ENCODE data around the gene ITGA11. TPM values are rescaled to one million over a fixed set of nuclear protein-coding genes. Genes with fewer than 3 reads are reported as not detected.

ITGA11 gene
- total RNA-seq, 1 donor from 2014 or later: 0.28 TPM

DNA sequence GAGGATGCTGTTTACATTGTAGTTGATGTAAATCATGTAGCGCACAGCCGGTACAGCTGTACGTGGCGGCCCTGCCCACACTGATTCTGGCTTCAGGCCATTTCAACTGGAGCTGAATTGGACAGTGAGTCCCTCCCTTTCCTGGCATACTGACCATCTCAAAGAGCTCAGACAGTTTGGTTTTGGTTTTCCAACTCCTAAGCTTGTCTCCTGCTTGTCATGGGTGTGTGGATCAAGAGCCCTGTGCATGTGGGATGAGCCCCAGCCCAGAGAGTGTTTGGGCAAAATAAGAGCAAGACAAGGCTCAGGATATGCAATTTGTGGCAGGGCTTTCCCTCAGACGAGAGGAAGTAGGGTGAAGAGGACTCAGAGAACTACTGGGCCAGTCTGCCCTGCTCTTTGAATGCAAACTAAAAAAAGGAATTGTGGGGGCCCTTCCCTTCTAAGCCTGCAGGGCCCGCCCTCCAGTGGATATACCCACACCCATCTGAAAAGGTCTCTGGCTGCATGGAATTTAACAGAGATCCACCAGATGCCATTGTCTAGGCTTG, 13.3 kb downstream of the ITGA11 start:
- TF ChIP-seq, protein P1, sequence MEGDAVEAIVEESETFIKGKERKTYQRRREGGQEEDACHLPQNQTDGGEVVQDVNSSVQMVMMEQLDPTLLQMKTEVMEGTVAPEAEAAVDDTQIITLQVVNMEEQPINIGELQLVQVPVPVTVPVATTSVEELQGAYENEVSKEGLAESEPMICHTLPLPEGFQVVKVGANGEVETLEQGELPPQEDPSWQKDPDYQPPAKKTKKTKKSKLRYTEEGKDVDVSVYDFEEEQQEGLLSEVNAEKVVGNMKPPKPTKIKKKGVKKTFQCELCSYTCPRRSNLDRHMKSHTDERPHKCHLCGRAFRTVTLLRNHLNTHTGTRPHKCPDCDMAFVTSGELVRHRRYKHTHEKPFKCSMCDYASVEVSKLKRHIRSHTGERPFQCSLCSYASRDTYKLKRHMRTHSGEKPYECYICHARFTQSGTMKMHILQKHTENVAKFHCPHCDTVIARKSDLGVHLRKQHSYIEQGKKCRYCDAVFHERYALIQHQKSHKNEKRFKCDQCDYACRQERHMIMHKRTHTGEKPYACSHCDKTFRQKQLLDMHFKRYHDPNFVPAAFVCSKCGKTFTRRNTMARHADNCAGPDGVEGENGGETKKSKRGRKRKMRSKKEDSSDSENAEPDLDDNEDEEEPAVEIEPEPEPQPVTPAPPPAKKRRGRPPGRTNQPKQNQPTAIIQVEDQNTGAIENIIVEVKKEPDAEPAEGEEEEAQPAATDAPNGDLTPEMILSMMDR (IDR thresholded peaks at IDR 0.05; ENCODE audit: unreplicated experiment): no peak
- Mint-ChIP-seq H3K4me3 (ENCODE audit: unreplicated experiment) (no peak overlapping the region), H3K27me3 (ENCODE audit: unreplicated experiment) (peaks cover 5% of the 10 kb centered on the region), H3K27ac (ENCODE audit: unreplicated experiment) (no peak overlapping the region), H3K9me3 (ENCODE audit: unreplicated experiment) (peaks cover 4% of the 10 kb centered on the region), H3K36me3 (ENCODE audit: low read depth, unreplicated experiment) (peaks cover 4% of the 10 kb centered on the region), H3K4me1 (ENCODE audit: unreplicated experiment) (no peaks in the 10 kb centered on the region)
- DNase-seq (ENCODE audit: low spot score): no peak

DNA sequence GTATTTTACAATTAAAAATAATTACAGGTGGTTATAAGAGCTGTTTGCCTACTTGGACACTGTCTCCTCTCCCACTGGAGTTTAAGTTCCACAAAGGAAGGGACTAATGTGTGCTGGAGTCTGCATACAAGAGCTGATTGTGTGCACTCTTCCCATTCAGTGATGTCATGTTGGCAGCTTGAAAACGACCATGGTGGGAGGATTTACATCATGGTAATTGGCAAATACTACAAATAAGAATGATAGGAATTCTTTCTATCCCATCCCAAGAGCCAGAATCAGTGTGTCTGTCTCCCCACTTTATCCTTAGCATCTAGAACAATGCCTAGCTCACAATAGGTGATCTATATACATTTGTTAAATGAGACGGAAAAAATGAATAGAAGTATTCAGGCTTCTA, 14.1 kb downstream of the ITGA11 start:
- no peak for DNase-seq (ENCODE audit: low spot score)
- H3K36me3 Mint-ChIP-seq (ENCODE audit: low read depth, unreplicated experiment): peaks cover 4% of the 10 kb centered on the region
- peaks cover 4% of the 10 kb centered on the region for H3K9me3 Mint-ChIP-seq (ENCODE audit: unreplicated experiment)
- H3K27ac Mint-ChIP-seq (ENCODE audit: unreplicated experiment): no peak overlapping the region
- H3K4me3 Mint-ChIP-seq (ENCODE audit: unreplicated experiment): no peak overlapping the region
- TF ChIP-seq, protein P1 (IDR thresholded peaks at IDR 0.05; ENCODE audit: unreplicated experiment): no peak
- H3K4me1 Mint-ChIP-seq (ENCODE audit: unreplicated experiment): no peaks in the 10 kb centered on the region
- peaks cover 5% of the 10 kb centered on the region for H3K27me3 Mint-ChIP-seq (ENCODE audit: unreplicated experiment)

DNA sequence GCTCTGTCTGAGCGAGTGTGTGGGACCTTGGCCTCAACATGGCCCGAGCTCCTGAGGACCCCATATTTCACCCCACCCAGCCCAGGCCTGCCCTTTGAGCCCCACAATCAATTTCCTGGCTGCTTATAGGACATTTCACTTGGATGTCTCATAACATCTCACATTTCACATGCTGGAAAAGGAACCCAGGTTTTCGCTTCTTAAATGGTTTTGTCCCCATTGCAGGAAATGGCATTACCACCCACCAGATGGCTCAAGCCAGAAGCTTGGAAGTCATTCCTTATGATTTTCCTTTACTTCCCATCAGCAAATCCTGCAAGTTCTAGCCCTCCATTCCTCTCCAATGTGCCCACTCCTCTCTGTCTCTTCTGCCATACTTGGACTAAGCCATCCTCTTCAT, 14.9 kb downstream of the ITGA11 start:
- H3K36me3 Mint-ChIP-seq (ENCODE audit: low read depth, unreplicated experiment): peaks cover 4% of the 10 kb centered on the region
- H3K4me1 Mint-ChIP-seq (ENCODE audit: unreplicated experiment): no peaks in the 10 kb centered on the region
- peaks cover 4% of the 10 kb centered on the region for H3K9me3 Mint-ChIP-seq (ENCODE audit: unreplicated experiment)
- DNase-seq (ENCODE audit: low spot score): no peak
- TF ChIP-seq, protein P1 (IDR thresholded peaks at IDR 0.05; ENCODE audit: unreplicated experiment): no peak
- peaks cover under 1% of the 10 kb centered on the region for H3K27me3 Mint-ChIP-seq (ENCODE audit: unreplicated experiment)
- H3K27ac Mint-ChIP-seq (ENCODE audit: unreplicated experiment): no peak overlapping the region
- no peak overlapping the region for H3K4me3 Mint-ChIP-seq (ENCODE audit: unreplicated experiment)

DNA sequence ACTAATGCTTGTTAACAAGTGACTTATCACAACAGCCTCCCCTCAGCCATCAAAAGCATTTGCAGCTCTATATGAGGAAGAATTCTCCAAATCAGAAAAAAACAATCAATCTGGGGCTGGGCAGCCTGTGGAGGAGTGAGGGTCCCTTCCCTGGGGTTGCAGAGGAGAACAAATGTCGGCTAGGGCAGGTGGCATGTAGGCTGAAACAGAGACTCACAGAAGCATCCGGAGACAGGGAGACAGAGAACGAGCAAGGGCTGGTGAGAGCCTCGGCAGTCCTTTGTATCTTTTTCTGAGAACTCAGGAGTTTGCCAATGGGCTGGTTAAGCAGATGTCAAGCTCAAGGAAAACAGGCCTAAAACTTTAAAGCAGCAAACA, 15.8 kb downstream of the ITGA11 start:
- H3K9me3 Mint-ChIP-seq (ENCODE audit: unreplicated experiment): peaks cover 4% of the 10 kb centered on the region
- H3K4me3 Mint-ChIP-seq (ENCODE audit: unreplicated experiment): no peak overlapping the region
- TF ChIP-seq, protein P1 (IDR thresholded peaks at IDR 0.05; ENCODE audit: unreplicated experiment): no peak
- H3K27me3 Mint-ChIP-seq (ENCODE audit: unreplicated experiment): peaks cover 2% of the 10 kb centered on the region
- H3K36me3 Mint-ChIP-seq (ENCODE audit: low read depth, unreplicated experiment): peaks cover 4% of the 10 kb centered on the region
- H3K27ac Mint-ChIP-seq (ENCODE audit: unreplicated experiment): no peak overlapping the region
- no peak for DNase-seq (ENCODE audit: low spot score)
- H3K4me1 Mint-ChIP-seq (ENCODE audit: unreplicated experiment): no peaks in the 10 kb centered on the region

DNA sequence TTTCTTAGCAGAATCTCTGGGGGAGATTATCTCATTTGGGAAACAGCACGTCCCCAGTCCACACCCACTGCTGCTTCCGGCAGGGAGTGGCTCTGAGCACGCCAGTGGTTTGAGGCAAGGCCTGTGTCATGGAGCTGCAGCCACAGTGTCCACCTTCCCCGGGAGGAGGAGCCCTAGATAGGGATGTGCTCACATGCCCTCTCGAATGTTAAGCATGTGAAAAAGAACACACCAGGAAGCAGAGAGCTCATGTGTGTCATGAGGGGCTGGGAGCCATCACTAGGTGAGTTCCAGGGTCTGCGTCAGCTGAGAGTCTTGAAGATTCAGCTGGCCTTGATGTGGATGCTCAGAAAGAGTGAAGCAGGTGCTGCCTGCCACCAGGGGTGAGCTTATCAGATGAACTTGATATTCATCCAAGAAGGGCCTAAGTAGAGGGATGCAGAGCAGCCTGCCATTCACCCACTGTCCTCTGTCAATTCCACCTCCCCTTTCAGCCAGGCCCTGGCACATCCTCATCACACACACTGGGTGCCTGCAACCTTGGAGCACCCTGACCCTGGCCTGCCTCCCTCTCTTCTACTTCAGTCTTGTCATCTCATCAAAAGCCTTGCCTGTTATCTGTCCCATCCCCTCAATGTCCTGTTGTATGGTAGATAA, 16.3 kb downstream of the ITGA11 start:
- H3K4me1 Mint-ChIP-seq (ENCODE audit: unreplicated experiment): no peaks in the 10 kb centered on the region

More for the DNA sequence above, 16.3 kb downstream of the ITGA11 start:
- Mint-ChIP-seq H3K36me3 (ENCODE audit: low read depth, unreplicated experiment) (peaks cover 4% of the 10 kb centered on the region), H3K4me3 (ENCODE audit: unreplicated experiment) (no peak overlapping the region), H3K27me3 (ENCODE audit: unreplicated experiment) (peaks cover 2% of the 10 kb centered on the region), H3K27ac (ENCODE audit: unreplicated experiment) (no peak overlapping the region), H3K9me3 (ENCODE audit: unreplicated experiment) (peaks cover 4% of the 10 kb centered on the region)
- DNase-seq (ENCODE audit: low spot score): no peak
- TF ChIP-seq, protein P1 (IDR thresholded peaks at IDR 0.05; ENCODE audit: unreplicated experiment): no peak

Measured in endothelial cell (in vitro differentiated cells).